Astrocyte (in vitro differentiated cells and primary cell): ENCODE data around the gene GNG5. TPM values are rescaled to one million over a fixed set of nuclear protein-coding genes. Genes with fewer than 3 reads are reported as not detected.
"Not testable (repeated sequence)": the region's sequence is repeated elsewhere in the genome, so short reads cannot be mapped to it uniquely, and the experiment has no call there.

ENCODE experiments used
- DNase-seq: peaks from one replicate; pipeline ENCODE4 v3.0.0-alpha.2; 2010; ENCODE audit warnings: low read depth
- FAIRE-seq: peaks from 2 replicates; lab custom pipeline; 2011; peaks lifted over from hg19 to GRCh38; lab: Jason Lieb, UNC
- H2AFZ ChIP-seq: 2 replicates; pipeline ENCODE4 v1.6.0; 2012; ENCODE audit warnings: low read depth, low read length, inconsistent platforms
- H3K27ac ChIP-seq: 2 replicates; pipeline ENCODE4 v1.5.1; 2011; ENCODE audit warnings: low read depth, low read length, inconsistent platforms
- H3K27me3 ChIP-seq: 2 replicates; pipeline ENCODE4 v1.6.0; 2011; ENCODE audit warnings: low read length, inconsistent platforms; ENCODE audit not compliant: insufficient read depth
- H3K36me3 ChIP-seq: 2 replicates; pipeline ENCODE4 v1.5.1; 2011; ENCODE audit warnings: low read length, inconsistent platforms; ENCODE audit not compliant: insufficient read depth
- H3K4me1 ChIP-seq: 2 replicates; pipeline ENCODE4 v1.5.1; 2011; ENCODE audit warnings: low read length, inconsistent platforms; ENCODE audit not compliant: insufficient read depth
- H3K4me2 ChIP-seq: 2 replicates; pipeline ENCODE4 v1.6.0; 2012; ENCODE audit warnings: low read length, inconsistent platforms
- H3K4me3 ChIP-seq: 2 replicates; pipeline ENCODE4 v1.5.1; 2011; ENCODE audit warnings: low read depth, mild to moderate bottlenecking, low read length, inconsistent platforms; ENCODE audit not compliant: insufficient read depth
- H3K79me2 ChIP-seq: 2 replicates; pipeline ENCODE4 v1.6.0; 2012; ENCODE audit warnings: mild to moderate bottlenecking, low read length, inconsistent platforms; ENCODE audit not compliant: insufficient read depth
- H3K9ac ChIP-seq: 2 replicates; pipeline ENCODE4 v1.6.0; 2012; ENCODE audit warnings: mild to moderate bottlenecking, low read length, inconsistent platforms
- H3K9me3 ChIP-seq: 2 replicates; pipeline ENCODE4 v1.5.1; 2012; ENCODE audit warnings: low read depth, mild to moderate bottlenecking, low read length, inconsistent platforms; ENCODE audit not compliant: insufficient read depth
- H4K20me1 ChIP-seq: 2 replicates; pipeline ENCODE4 v1.6.0; 2012; ENCODE audit warnings: low read length, inconsistent platforms; ENCODE audit not compliant: insufficient read depth
- H3K27ac Mint-ChIP-seq: one replicate; pipeline ENCODE4 v1.8.0; 2021; ENCODE audit warnings: mild to moderate bottlenecking, mixed read lengths; ENCODE audit not compliant: unreplicated experiment
- H3K27me3 Mint-ChIP-seq: one replicate; pipeline ENCODE4 v1.8.0; 2021; ENCODE audit warnings: low read depth, mixed read lengths; ENCODE audit not compliant: unreplicated experiment
- H3K36me3 Mint-ChIP-seq: one replicate; pipeline ENCODE4 v1.8.0; 2021; ENCODE audit warnings: low read depth, mixed read lengths; ENCODE audit not compliant: unreplicated experiment
- H3K4me1 Mint-ChIP-seq: one replicate; pipeline ENCODE4 v1.8.0; 2021; ENCODE audit warnings: low read depth, mixed read lengths; ENCODE audit not compliant: unreplicated experiment
- H3K4me3 Mint-ChIP-seq: one replicate; pipeline ENCODE4 v1.8.0; 2021; ENCODE audit warnings: mild to moderate bottlenecking, moderate library complexity, mixed read lengths; ENCODE audit not compliant: unreplicated experiment
- H3K9me3 Mint-ChIP-seq: one replicate; pipeline ENCODE4 v1.8.0; 2021; ENCODE audit warnings: mild to moderate bottlenecking, mixed read lengths; ENCODE audit not compliant: unreplicated experiment
- EZH2 ChIP-seq: IDR thresholded peaks from 2 replicates; pipeline ENCODE4 v1.6.1; 2012; ENCODE audit warnings: mild to moderate bottlenecking, low read length, inconsistent platforms; ENCODE audit not compliant: insufficient read depth
- total RNA-seq: library from RNA; stranded (reverse); gene quantifications from 2 replicates; pipeline ENCODE4 v1.2.1, GENCODE V29; 2021
- TF ChIP-seq, protein P1 (sequence below): IDR thresholded peaks from 2 replicates; pipeline ENCODE4 v1.5.1; 2011; ENCODE audit warnings: low read depth, mild to moderate bottlenecking, inconsistent platforms, low read length, moderate library complexity; ENCODE audit not compliant: insufficient read depth

The GNG5 gene
- total RNA-seq, 1 donor from 2014 or later = 185 TPM

DNA sequence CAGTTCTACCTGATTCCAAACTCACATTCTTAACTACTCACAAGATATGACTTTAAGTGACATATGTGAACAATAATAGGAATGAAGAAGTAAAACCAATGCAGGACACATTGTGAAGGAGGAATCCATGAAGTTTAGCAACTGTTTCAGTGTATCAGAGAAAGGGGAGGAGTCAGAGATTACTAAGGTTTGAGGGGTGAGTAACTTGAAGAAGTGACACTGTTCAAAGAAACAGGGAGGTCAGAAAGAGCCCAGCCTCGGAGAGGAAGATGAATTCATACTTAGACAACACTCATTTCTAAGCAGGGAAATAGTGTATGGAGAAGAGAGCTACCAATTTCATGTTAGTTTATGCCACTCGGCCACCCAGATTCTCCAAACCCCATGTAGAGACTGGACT is 55.5 kb downstream of the GNG5 start:
- FAIRE-seq (no peak), DNase-seq (no peak)
- no peaks in the 10 kb centered on the region for H3K36me3 ChIP-seq
- no peak overlapping the region for H3K4me3 Mint-ChIP-seq
- no peak overlapping the region for H3K4me3 ChIP-seq
- H3K4me1 Mint-ChIP-seq = no peaks in the 10 kb centered on the region
- no peaks in the 10 kb centered on the region for H3K79me2 ChIP-seq
- H3K9me3 ChIP-seq = no peaks in the 10 kb centered on the region
- H3K27me3 Mint-ChIP-seq = peaks cover 2% of the 10 kb centered on the region
- H3K9ac ChIP-seq = no peak overlapping the region
- H3K27me3 ChIP-seq = no peaks in the 10 kb centered on the region
- H3K4me2 ChIP-seq = no peak overlapping the region
- H3K27ac ChIP-seq = no peak overlapping the region
- no peaks in the 10 kb centered on the region for H4K20me1 ChIP-seq
- peaks cover 2% of the 10 kb centered on the region for H3K9me3 Mint-ChIP-seq
- H3K4me1 ChIP-seq = no peaks in the 10 kb centered on the region
- no peak overlapping the region for H3K27ac Mint-ChIP-seq
- TF ChIP-seq, protein P1, sequence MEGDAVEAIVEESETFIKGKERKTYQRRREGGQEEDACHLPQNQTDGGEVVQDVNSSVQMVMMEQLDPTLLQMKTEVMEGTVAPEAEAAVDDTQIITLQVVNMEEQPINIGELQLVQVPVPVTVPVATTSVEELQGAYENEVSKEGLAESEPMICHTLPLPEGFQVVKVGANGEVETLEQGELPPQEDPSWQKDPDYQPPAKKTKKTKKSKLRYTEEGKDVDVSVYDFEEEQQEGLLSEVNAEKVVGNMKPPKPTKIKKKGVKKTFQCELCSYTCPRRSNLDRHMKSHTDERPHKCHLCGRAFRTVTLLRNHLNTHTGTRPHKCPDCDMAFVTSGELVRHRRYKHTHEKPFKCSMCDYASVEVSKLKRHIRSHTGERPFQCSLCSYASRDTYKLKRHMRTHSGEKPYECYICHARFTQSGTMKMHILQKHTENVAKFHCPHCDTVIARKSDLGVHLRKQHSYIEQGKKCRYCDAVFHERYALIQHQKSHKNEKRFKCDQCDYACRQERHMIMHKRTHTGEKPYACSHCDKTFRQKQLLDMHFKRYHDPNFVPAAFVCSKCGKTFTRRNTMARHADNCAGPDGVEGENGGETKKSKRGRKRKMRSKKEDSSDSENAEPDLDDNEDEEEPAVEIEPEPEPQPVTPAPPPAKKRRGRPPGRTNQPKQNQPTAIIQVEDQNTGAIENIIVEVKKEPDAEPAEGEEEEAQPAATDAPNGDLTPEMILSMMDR = no peak
- TF ChIP-seq EZH2 = no peak
- H2AFZ ChIP-seq = no peak overlapping the region
- no peaks in the 10 kb centered on the region for H3K36me3 Mint-ChIP-seq

DNA sequence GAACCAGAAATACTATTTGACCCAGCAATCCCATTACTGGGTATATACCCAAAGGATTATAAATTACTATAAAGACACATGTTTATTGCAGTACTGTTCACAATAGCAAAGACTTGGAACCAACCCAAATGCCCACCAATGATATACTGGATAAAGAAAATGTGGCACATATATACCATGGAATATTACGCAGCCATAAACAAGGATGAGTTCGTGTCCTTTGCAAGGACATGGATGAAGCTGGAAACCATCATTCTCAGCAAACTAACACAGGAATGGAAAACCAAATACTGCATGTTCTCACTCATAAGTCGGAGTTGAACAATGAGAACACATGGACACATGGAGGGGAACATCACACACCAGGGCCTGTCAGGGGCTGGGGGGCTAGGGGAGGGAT is 57.7 kb downstream of the GNG5 start:
- not testable (repeated sequence) for FAIRE-seq

More for the DNA sequence above, 57.7 kb downstream of the GNG5 start:
- H3K36me3 ChIP-seq, H3K9me3 ChIP-seq, H3K4me3 Mint-ChIP-seq, H3K27ac Mint-ChIP-seq, H3K36me3 Mint-ChIP-seq, H3K4me1 ChIP-seq, H3K4me3 ChIP-seq, H3K27me3 ChIP-seq, H3K79me2 ChIP-seq, H3K9ac ChIP-seq, H3K4me1 Mint-ChIP-seq, H3K4me2 ChIP-seq, H4K20me1 ChIP-seq, H3K9me3 Mint-ChIP-seq, H3K27ac ChIP-seq, H3K27me3 Mint-ChIP-seq, H2AFZ ChIP-seq, DNase-seq: not testable (repeated sequence)

Other genes starting within 250 kb of the GNG5 start
- 0.93 and 1.3 TPM in 2 replicates for gene SAMD13, start 204.9 kb downstream of the GNG5 start, total RNA-seq
- gene DNASE2B, start 108.1 kb downstream of the GNG5 start, total RNA-seq = not detected in 2 replicates
- 26.3 and 30.1 TPM in 2 replicates for gene RPF1, start 27.3 kb downstream of the GNG5 start, total RNA-seq
- gene SPATA1, start 195 bp downstream of the GNG5 start, total RNA-seq = 0.41 and 1.4 TPM in 2 replicates
- 16.9 and 18.6 TPM in 2 replicates for gene CTBS, start 67.9 kb upstream of the GNG5 start, total RNA-seq
- gene SSX2IP, start 183.9 kb upstream of the GNG5 start, total RNA-seq = 13.4 and 14.1 TPM in 2 replicates